ENCODE results near the gene FAM162A.
"Not testable (repeated sequence)": the region's sequence is repeated elsewhere in the genome, so short reads cannot be mapped to it uniquely, and the experiment has no call there.

FAM162A gene

DNA sequence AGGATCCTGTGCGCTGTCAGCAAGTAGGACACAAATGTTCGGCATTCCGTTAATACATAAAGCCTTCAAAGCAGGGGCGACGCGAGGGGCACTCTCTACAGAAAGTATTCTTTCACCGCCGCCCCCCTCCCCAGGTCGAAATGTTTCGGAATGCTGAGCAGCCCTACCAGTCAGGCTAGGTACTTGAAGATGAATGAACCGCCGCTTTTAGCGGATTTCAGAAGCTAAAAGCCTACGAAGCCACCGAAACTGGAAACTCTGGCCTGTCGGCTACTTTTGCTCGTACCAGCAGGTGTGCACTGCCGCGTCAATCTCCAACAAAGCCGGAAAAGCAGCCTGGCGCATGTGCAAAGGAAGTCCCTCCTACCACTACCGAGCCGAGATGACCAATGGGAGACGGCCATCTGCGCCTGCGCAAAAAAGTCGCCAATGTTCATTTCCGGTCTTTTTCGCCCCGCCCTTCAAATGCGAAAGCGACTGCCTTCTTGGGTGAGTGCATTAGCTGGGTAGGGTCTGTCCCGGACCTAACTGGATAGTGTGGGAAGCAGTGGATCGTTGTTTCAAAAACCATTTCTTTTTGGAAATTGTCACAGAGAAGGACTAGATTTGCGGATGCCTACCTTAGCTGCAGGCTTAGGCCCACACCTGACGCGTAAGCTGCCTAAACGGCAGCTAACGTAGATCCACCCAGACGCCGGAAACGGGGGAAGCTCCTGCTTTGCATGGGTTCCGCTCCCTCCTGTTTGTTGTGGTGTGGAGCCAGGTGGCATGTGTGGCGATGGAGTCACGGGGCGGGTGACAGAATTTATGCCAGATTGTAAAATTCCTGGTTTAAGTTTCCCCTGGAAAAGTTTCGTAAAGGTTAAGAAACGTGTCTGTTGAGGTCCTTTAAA lies 32.0 kb downstream of the FAM162A start, which contains the start of gene WDR5B:
WDR5B (minus strand) TSS at position 301 of the 893 bp plus-strand sequence. CDS start 534 bp downstream, outside the sequence.
- in situ Hi-C loops (cut with MboI; ENCODE audit: low sequenced_read_pairs), result no loop called here

DNA sequence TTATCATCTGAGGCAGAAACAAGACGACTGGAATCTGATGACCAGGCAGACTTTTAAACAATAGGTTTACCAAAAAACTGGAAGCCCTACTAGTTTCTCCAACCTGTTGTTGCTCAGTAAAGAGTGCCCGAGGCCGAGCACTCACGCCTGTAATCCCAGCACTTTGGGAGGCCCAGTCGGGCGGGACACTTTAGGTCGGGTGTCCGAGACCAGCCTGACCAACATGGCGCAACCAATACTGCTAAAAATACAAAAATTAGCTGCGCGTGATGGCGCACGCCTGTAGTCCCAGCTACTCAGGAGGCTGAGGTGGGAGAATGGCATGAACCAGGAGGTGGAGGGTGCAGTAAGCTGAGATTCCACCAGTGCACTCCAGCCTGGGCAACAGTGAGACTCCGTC lies 33.0 kb downstream of the FAM162A start:
- in situ Hi-C loops (cut with MboI; ENCODE audit: low sequenced_read_pairs), result no loop called here

DNA sequence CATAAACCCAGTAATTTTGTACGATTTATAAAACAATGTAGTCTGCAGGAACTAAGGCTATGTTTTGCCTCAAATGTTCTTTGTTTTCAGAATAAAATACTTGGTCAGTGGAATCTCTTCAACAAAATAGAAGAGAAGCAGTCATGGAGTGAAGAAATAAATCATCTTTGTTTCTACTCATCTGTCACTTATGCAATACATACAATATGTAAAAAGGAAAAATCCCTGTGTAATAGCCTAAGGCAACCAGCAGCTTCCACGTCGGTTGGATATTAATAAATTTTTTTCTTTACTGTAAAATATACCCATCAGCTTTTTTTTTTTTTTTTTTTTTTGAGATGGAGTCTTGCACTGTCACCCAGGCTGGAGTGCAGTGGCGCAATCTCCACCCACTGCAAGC lies 37.1 kb downstream of the FAM162A start:
- in situ Hi-C loops (cut with MboI; ENCODE audit: low sequenced_read_pairs), result no loop called here

DNA sequence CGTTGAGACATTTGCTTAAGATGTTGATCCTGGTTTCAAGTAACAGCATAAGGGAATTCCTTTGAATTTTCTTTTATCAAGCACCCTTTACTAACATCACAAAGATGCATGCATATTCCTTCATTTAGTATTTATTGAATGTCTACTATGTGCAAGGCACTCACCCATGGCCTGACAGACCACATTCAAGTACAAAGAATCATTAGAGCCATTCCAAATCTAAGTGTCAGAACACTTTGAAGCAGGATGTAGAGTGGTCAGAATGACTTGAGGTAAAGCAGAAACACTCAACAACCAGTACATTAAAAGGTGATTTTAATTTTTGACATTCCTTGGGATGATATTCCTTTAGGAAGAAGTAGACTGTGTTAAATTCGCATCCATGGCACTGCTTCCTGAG lies 37.9 kb downstream of the FAM162A start:
- in situ Hi-C loops (cut with MboI; ENCODE audit: low sequenced_read_pairs), result no loop called here

DNA sequence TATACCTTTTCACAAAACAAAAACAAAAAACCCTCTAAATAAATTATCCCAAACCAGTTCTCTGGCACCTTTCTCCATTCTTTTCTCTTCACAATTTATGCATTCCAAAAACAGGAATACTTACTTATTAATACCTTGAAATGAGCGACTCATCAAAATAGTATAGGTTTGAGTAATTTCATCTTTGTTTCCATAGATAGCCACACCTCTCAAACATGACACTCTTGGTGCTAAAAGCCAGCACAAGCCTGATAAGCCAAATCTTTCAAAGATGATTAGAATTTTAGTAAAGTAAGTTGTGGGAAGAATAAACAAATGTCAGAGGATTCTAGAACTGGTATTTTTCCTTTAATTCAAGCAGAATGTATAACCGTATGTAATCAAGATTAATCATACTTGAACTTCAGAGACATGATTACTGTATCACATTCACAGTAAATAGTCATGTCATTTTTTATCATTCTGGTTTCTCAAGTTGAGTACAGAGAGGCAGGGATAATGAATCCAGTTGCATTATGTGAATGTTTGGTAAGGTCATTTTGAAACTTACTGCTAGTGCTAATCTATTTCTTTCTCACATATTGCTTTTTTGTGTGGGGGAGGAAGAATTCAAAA lies 44.0 kb downstream of the FAM162A start:
- in situ Hi-C loops (cut with MboI; ENCODE audit: low sequenced_read_pairs), result no loop called here

DNA sequence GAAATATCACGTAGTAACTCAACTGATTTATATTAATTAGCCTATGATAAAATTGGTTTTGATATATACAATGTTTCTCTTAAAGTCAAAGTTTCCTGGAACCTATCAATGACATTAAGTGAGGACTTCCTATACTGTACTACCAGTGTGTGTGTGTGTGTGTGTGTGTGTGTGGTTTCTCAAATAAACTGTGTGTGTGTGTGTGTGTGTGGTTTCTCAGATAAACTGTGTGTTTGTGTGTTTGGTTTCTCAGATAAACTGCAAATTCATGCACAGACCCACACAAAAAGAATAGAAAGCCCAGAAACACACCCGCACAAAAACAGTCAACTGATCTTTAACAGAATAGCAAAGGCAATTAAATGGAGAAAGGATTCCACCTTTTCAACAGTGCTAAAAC lies 46.4 kb downstream of the FAM162A start:
- in situ Hi-C loops (cut with MboI; ENCODE audit: low sequenced_read_pairs), result no loop called here

DNA sequence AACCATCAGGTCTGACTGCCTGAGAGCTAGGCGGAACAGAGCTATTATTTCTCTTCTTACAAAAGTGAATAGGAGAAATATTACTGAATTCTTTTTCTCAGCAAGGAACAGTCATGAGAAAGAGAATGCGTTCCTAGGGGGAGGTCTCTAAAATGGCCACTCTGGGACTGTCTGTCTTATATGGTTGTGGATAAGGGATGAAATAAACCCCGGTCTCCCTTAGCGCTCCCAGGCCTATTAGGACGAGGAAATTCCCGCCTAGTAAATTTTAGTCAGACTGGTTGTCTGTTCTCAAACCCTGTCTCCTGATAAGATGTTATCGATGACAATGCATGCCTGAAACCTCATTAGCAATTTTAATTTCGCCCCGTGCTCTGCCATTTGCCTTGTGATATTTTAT lies 52.0 kb downstream of the FAM162A start:
- in situ Hi-C loops (cut with MboI; ENCODE audit: low sequenced_read_pairs), result no loop called here

DNA sequence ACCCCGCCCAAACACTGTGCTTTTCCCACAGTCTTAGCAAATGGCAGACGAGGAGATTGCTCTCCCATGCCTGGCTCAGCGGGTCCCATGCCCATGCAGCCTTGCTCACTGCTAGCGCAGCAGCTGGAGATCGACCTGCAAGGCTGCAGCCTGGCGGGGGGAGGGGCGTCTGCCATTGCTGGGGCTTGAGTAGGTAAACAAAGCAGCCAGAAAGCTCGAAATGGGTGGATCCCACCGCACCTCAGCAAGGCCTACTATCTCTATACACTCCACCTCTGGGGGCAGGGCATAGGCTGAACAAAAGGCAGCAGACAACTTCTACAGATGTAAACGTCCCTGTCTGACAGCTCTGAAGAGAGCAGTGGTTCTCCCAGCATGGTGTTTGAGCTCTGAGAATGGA lies 59.1 kb downstream of the FAM162A start:
- in situ Hi-C loops (cut with MboI; ENCODE audit: low sequenced_read_pairs), result no loop called here

DNA sequence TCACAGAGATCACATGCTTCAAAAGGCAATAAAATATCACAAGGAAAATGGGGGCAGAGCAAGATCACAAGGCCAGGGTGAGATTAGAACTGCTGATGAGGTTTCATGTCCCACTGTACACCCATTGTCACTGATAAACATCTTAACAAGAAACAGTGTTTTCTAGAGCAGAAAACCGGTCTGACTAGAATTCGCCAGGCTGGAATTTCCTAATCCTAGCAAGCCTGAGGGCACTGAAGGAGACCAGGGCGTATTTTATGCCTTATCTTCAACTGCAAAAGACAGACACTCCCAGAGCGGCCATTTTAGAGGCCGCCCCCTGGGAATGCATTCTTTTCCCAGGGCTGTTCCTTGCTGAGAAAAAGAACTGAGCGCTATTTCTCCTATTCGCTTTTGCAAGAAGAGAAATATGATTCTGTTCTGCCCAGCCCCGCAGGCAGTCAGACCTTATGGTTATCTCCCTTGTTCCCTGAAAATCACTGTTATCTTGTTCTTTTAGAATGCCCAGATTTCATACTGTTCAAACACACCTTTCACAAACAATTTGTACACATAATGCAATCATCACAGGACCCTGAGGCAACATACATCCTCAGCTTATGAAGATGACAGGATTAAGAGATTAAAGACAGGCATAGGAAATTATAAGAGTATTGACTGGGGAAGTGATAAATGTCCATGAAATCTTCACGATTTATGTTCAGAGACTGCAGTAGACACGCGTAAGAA lies 59.9 kb downstream of the FAM162A start:
- in situ Hi-C loops (cut with MboI; ENCODE audit: low sequenced_read_pairs), result not testable (repeated sequence)

DNA sequence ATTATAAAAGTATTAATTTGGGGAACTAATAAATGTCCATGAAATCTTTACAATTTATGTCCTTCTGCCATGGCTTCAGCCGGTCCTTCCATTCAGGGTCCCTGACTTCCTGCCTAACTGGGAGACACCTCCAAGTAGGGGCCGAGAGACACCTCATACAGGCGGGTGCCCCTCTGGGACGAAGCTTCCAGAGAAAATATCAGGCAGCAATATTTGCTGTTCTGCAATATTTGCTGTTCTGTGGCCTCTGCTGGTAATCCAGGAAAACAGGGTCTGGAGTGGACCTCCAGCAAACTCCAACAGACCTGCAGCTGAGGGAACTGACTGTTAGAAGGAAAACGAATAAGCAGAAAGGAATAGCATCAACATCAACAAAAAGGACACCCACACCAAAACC lies 60.5 kb downstream of the FAM162A start:
- in situ Hi-C loops (cut with MboI; ENCODE audit: low sequenced_read_pairs), result not testable (repeated sequence)

DNA sequence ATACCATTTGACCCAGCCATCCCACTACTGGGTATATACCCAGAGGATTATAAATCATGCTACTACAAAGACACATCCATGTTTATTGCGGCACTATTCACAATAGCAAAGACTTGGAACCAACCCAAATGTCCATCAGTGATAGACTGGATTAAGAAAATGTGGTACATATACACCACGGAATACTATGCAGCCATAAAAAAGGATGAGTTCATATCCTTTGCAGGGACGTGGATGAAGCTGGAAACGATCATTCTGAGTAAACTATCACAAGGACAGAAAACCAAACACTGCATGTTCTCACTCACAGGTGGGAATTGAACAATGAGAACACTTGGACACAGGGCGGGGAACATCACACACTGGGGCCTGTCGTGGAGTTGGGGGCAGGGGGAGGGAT lies 64.2 kb downstream of the FAM162A start:
- in situ Hi-C loops (cut with MboI; ENCODE audit: low sequenced_read_pairs), result not testable (repeated sequence)

DNA sequence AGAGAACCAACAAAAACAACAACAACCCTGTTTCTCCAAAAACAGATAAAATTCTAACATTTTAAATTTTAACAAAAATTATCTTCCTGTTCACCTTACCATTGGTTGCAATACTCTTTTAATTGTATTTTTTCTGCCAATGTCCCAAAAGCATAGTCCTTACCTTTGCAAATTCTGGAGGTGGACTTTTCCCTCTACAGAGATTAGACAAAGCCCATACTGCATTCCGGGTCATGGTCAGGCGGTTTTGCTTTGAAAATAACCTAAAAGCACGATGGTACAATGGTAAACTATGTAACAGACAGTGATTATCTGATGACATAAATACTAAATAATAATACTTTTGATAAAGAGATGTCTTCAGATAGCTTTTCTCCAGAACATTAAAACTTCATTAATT lies 67.4 kb downstream of the FAM162A start:
- in situ Hi-C loops (cut with MboI; ENCODE audit: low sequenced_read_pairs), result no loop called here

DNA sequence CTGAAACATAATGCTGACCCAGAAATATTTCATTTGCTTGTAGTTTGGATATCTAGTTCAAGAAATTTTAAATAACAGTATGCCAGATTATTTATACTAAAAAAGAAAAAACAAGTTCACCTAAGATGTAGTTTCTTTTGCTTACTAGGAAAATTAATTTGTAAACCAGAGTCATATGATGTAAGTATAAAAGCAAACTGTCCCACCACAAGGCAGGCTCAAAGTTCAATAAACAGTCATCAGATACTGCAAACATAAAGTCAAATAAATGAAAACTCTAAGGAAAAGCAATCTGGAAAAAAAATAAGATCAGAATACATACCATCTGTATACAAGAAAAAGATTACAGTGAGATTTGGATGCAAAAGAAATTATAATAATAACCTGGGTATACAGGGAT lies 72.1 kb downstream of the FAM162A start:
- in situ Hi-C loops (cut with MboI; ENCODE audit: low sequenced_read_pairs), result no loop called here

DNA sequence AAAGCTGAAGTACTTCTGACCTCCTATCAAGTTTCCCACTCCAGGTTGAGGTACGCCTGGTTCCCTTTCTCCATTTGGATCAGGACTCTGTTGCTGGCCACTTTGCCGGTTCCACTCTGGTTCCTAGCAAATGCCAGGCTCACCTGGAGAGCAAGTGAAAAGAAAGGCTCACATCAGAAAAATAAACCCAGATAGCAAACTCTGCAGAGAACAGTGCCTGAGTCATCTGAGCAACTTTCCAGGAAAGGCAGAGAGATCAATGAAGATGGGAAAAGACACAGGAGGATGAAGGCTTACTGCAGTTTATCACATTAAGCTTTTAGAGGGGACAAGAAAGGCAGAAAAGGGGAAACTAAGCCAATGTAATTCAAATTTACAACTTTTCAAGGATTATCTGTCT lies 73.7 kb downstream of the FAM162A start:
- in situ Hi-C loops (cut with MboI; ENCODE audit: low sequenced_read_pairs), result no loop called here

DNA sequence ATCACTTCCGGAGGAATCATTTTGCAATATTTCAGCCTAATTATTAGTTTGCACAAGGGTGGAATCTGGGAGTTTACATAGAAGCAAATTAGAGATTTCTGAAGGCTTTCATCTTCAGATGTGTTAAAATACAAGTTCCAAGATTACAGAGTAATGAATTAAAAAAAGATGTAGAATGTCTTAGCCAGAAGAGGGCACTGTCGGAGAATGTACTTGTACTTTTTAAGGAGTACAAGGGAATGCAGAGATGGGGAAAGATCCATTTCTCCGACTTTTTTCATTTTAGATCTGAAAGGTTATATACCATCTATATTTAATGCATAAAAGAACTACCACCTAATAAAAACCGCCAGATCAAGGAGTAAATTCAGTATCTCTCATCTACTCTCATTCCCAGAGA lies 75.0 kb downstream of the FAM162A start:
- in situ Hi-C loops (cut with MboI; ENCODE audit: low sequenced_read_pairs), result no loop called here

DNA sequence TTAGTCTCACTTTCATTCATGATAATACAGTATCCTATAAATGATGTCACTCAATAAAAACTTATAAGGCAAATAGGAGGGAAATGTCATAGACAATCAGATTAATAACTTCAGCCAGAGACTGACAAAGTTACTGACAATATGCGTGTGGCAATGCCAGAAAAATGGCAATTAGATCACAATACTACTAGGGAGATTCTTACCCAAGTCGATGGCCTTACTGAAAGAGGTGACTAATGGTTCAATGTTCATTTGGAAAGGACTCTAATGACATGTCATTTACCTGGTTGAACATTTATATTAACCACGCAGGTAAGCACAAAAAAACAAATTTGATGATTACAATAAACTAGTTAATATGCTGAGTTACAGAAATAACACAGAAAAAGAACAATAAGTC lies 77.8 kb downstream of the FAM162A start:
- in situ Hi-C loops (cut with MboI; ENCODE audit: low sequenced_read_pairs), result no loop called here

Data from HL-60/S4 treated with retinoic acid at 250 ng/mL for 4 days and 3 days (cell line).